SU-DHL-6 (cell line): ENCODE results near the gene RPS6KA6.

ENCODE experiments used
- H2AFZ ChIP-seq: fragments of 200-600 bp; sonication (generic); 2 replicates; pipeline ENCODE4 v1.6.1; 2014; ENCODE audit warnings: low read depth, mild to moderate bottlenecking, moderate library complexity, mixed read lengths, antibody characterized with exemption, low read length; ENCODE audit not compliant: severe bottlenecking
- H3F3A ChIP-seq: fragments of 200-600 bp; shearing (Covaris generic); 2 replicates; pipeline ENCODE4 v1.6.0; 2016; ENCODE audit warnings: antibody characterized with exemption, mild to moderate bottlenecking; ENCODE audit not compliant: insufficient read depth
- H3K27ac ChIP-seq: fragments of 200-600 bp; sonication (generic); 2 replicates; pipeline ENCODE4 v1.5.1; 2016; ENCODE audit warnings: low read depth, mild to moderate bottlenecking, low read length, moderate library complexity, mixed read lengths
- H3K27me3 ChIP-seq: fragments of 200-600 bp; sonication (generic), shearing (Covaris generic); 2 replicates; pipeline ENCODE4 v1.6.0; 2014; ENCODE audit warnings: mild to moderate bottlenecking, low read length
- H3K36me3 ChIP-seq: fragments of 200-600 bp; sonication (generic); 2 replicates; pipeline ENCODE4 v1.6.1; 2014; ENCODE audit warnings: mild to moderate bottlenecking, low read length, mixed read lengths
- H3K4me2 ChIP-seq: fragments of 300-600, 200-600 bp; shearing (Covaris generic), sonication (generic); 2 replicates; pipeline ENCODE4 v1.6.0; 2014; ENCODE audit warnings: low read length, low read depth, mild to moderate bottlenecking; ENCODE audit not compliant: poor library complexity, severe bottlenecking
- H3K4me3 ChIP-seq: fragments of 200-600 bp; sonication (generic); 2 replicates; pipeline ENCODE4 v1.5.1; 2014; ENCODE audit warnings: antibody characterized with exemption, low read length, mild to moderate bottlenecking, mixed read lengths; ENCODE audit not compliant: insufficient read depth, poor library complexity, severe bottlenecking
- H3K79me2 ChIP-seq: fragments of 200-600 bp; sonication (generic); 2 replicates; pipeline ENCODE4 v1.6.1; 2014; ENCODE audit warnings: mild to moderate bottlenecking, low read length, moderate library complexity; ENCODE audit not compliant: insufficient read depth
- H3K9ac ChIP-seq: fragments of 200-600 bp; sonication (generic); 2 replicates; pipeline ENCODE4 v1.7.0; 2014; ENCODE audit warnings: mild to moderate bottlenecking, low read length
- H3K9me2 ChIP-seq: fragments of 200-600 bp; sonication (generic); replicated peaks from 2 replicates; pipeline ENCODE4 v1.6.1; 2014; ENCODE audit warnings: low read length; ENCODE audit not compliant: insufficient read depth
- H3K9me3 ChIP-seq: fragments of 200-600 bp; sonication (generic); 2 replicates; pipeline ENCODE4 v1.6.1; 2014; ENCODE audit warnings: low read length, mixed read lengths; ENCODE audit not compliant: insufficient read depth
- H4K20me1 ChIP-seq: fragments of 200-600 bp; sonication (generic); 2 replicates; pipeline ENCODE4 v1.6.1; 2014; ENCODE audit warnings: low read depth, mild to moderate bottlenecking, antibody characterized with exemption, low read length, moderate library complexity, mixed read lengths
- CTCF ChIP-seq: fragments of 200-600 bp; sonication (generic); IDR thresholded peaks from one replicate; pipeline ENCODE4 v1.5.1; 2017; ENCODE audit warnings: antibody characterized with exemption, mild to moderate bottlenecking, low read length, moderate library complexity; ENCODE audit not compliant: insufficient read depth, poor library complexity, severe bottlenecking
- EZH2phosphoT487 ChIP-seq: fragments of 200-600 bp; sonication (generic), shearing (Covaris generic); conservative IDR thresholded peaks from 2 replicates; pipeline ENCODE4 v1.6.1; 2018; ENCODE audit warnings: mild to moderate bottlenecking, antibody characterized with exemption, low read length, moderate library complexity, mixed read lengths

The RPS6KA6 gene

GRCh38 chrX:84162401-84162800 is 25.6 kb downstream of the RPS6KA6 start:
- no peak overlapping the region for H3K4me3 ChIP-seq
- H4K20me1 ChIP-seq = no peaks in the 10 kb centered on the region
- no peaks in the 10 kb centered on the region for H3K36me3 ChIP-seq
- no peak overlapping the region for H3K4me2 ChIP-seq
- H3K9me2 ChIP-seq = no peaks in the 10 kb centered on the region
- no peaks in the 10 kb centered on the region for H3K9me3 ChIP-seq
- H2AFZ ChIP-seq = no peak overlapping the region
- TF ChIP-seq CTCF (no peak), EZH2phosphoT487 (no peak)
- no peaks in the 10 kb centered on the region for H3K27me3 ChIP-seq
- no peaks in the 10 kb centered on the region for H3F3A ChIP-seq
- H3K79me2 ChIP-seq = no peaks in the 10 kb centered on the region
- no peak overlapping the region for H3K9ac ChIP-seq
- H3K27ac ChIP-seq = no peak overlapping the region

GRCh38 chrX:84161641-84162040 is 26.4 kb downstream of the RPS6KA6 start:
- no peaks in the 10 kb centered on the region for H4K20me1 ChIP-seq
- no peaks in the 10 kb centered on the region for H3K27me3 ChIP-seq
- no peaks in the 10 kb centered on the region for H3K79me2 ChIP-seq
- no peaks in the 10 kb centered on the region for H3F3A ChIP-seq
- H3K4me2 ChIP-seq = no peak overlapping the region
- no peak overlapping the region for H3K9ac ChIP-seq
- no peak overlapping the region for H3K27ac ChIP-seq
- H3K9me2 ChIP-seq = no peaks in the 10 kb centered on the region
- H3K4me3 ChIP-seq = no peak overlapping the region
- TF ChIP-seq CTCF (no peak), EZH2phosphoT487 (no peak)
- no peaks in the 10 kb centered on the region for H3K9me3 ChIP-seq
- H2AFZ ChIP-seq = no peak overlapping the region
- H3K36me3 ChIP-seq = no peaks in the 10 kb centered on the region

- H3K4me2 ChIP-seq = no peak overlapping the region
- no peak overlapping the region for H3K9ac ChIP-seq
- no peaks in the 10 kb centered on the region for H3K27me3 ChIP-seq
- no peaks in the 10 kb centered on the region for H3K79me2 ChIP-seq
- H4K20me1 ChIP-seq = no peaks in the 10 kb centered on the region
- no peak overlapping the region for H3K4me3 ChIP-seq
- no peaks in the 10 kb centered on the region for H3K9me3 ChIP-seq
- H2AFZ ChIP-seq = no peak overlapping the region
- no peaks in the 10 kb centered on the region for H3K9me2 ChIP-seq
- no peaks in the 10 kb centered on the region for H3F3A ChIP-seq
- no peak for TF ChIP-seq EZH2phosphoT487
- no peak for TF ChIP-seq CTCF
- H3K27ac ChIP-seq = no peak overlapping the region
- H3K36me3 ChIP-seq = no peaks in the 10 kb centered on the region
Observed at GRCh38 chrX:84160736-84161135, 27.3 kb downstream of the RPS6KA6 start.
